Measurements from ENCODE around the gene PSMC5. TPM values are rescaled to one million over a fixed set of nuclear protein-coding genes. Genes with fewer than 3 reads are reported as not detected.

The PSMC5 gene
- polyA plus RNA-seq, 1 donor from 2014 or later = 69.5 TPM

DNA sequence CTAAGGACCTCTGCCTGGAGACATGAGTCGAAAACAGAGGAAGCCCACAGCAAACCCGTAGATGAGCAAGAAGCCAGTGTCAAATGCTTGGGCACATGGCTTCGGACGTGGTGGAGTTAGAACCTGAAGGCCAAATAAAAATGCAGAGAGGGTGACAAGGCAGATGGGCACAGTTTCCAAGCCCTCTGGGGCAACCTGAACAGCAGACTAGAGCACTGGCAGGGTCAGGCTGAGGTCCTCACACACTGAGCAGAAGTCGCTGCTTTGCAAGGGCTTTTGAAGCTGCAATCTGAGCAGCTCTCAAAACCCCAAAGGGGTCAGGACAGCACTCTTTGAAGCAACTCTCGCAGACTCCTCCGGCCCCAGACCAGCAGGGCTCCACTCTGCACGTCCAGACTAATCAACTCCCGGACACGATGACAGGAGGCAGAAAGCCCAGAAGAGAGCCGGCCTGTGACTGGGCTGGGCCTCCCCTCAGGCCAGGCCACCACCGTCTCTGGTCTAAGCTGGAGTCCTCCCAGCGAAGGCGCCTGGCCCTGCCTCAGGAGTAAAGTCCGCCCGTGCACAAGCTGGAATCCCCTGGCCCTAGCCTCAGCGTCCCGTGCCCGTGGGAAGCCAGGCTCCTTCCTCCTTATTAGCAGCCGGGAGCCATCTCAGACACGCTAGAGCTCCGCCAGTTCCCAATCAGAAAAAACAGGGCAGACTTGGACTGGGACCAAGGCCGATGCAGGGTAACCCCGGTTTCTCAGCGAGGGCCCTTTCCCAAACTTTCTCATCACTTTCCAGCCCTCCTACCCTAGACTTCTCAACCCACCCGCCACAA is 14.3 kb downstream of the PSMC5 start:
- H3K27ac ChIP-seq (ENCODE audit: low read length) = peak overlapping the region; percentile 44
- H2AFZ ChIP-seq (ENCODE audit: low read depth, low read length) = peak overlapping the region; percentile 33
- no peaks in the 10 kb centered on the region for H3K36me3 ChIP-seq (ENCODE audit: insufficient read depth, low read length)
- no peaks in the 10 kb centered on the region for H3F3A ChIP-seq (ENCODE audit: insufficient read depth, low read length, poor library complexity, severe bottlenecking)
- H3K9ac ChIP-seq (ENCODE audit: low read length) = peak overlapping the region; percentile 74
- no peaks in the 10 kb centered on the region for H3K9me3 ChIP-seq (ENCODE audit: low read length)
- no peak for TF ChIP-seq EP300 (conservative IDR thresholded peaks at IDR 0.05; ENCODE audit: poor library complexity, severe bottlenecking)
- TF ChIP-seq, protein P1, sequence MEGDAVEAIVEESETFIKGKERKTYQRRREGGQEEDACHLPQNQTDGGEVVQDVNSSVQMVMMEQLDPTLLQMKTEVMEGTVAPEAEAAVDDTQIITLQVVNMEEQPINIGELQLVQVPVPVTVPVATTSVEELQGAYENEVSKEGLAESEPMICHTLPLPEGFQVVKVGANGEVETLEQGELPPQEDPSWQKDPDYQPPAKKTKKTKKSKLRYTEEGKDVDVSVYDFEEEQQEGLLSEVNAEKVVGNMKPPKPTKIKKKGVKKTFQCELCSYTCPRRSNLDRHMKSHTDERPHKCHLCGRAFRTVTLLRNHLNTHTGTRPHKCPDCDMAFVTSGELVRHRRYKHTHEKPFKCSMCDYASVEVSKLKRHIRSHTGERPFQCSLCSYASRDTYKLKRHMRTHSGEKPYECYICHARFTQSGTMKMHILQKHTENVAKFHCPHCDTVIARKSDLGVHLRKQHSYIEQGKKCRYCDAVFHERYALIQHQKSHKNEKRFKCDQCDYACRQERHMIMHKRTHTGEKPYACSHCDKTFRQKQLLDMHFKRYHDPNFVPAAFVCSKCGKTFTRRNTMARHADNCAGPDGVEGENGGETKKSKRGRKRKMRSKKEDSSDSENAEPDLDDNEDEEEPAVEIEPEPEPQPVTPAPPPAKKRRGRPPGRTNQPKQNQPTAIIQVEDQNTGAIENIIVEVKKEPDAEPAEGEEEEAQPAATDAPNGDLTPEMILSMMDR (IDR thresholded peaks at IDR 0.05; ENCODE audit: poor library complexity, severe bottlenecking) = no peak
- no peak for TF ChIP-seq MXI1 (conservative IDR thresholded peaks at IDR 0.05; ENCODE audit: poor library complexity, severe bottlenecking)
- TF ChIP-seq RAD21 (conservative IDR thresholded peaks at IDR 0.05) = no peak
- no peak for TF ChIP-seq POLR2AphosphoS5 (IDR thresholded peaks at IDR 0.05)
- no peak for TF ChIP-seq TAF1 (IDR thresholded peaks at IDR 0.05; ENCODE audit: low read depth)
- TF ChIP-seq SMC3 (conservative IDR thresholded peaks at IDR 0.05; ENCODE audit: poor library complexity) = no peak
- TF ChIP-seq EZH2 (IDR thresholded peaks at IDR 0.05; ENCODE audit: borderline replicate concordance, insufficient read depth, low read length, poor library complexity, severe bottlenecking) = no peak
- TF ChIP-seq, protein P2, sequence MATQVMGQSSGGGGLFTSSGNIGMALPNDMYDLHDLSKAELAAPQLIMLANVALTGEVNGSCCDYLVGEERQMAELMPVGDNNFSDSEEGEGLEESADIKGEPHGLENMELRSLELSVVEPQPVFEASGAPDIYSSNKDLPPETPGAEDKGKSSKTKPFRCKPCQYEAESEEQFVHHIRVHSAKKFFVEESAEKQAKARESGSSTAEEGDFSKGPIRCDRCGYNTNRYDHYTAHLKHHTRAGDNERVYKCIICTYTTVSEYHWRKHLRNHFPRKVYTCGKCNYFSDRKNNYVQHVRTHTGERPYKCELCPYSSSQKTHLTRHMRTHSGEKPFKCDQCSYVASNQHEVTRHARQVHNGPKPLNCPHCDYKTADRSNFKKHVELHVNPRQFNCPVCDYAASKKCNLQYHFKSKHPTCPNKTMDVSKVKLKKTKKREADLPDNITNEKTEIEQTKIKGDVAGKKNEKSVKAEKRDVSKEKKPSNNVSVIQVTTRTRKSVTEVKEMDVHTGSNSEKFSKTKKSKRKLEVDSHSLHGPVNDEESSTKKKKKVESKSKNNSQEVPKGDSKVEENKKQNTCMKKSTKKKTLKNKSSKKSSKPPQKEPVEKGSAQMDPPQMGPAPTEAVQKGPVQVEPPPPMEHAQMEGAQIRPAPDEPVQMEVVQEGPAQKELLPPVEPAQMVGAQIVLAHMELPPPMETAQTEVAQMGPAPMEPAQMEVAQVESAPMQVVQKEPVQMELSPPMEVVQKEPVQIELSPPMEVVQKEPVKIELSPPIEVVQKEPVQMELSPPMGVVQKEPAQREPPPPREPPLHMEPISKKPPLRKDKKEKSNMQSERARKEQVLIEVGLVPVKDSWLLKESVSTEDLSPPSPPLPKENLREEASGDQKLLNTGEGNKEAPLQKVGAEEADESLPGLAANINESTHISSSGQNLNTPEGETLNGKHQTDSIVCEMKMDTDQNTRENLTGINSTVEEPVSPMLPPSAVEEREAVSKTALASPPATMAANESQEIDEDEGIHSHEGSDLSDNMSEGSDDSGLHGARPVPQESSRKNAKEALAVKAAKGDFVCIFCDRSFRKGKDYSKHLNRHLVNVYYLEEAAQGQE (IDR thresholded peaks at IDR 0.05; ENCODE audit: borderline replicate concordance) = no peak
- no peaks in the 10 kb centered on the region for H3K27me3 ChIP-seq (ENCODE audit: insufficient read depth, low read depth, low read length)
- no peaks in the 10 kb centered on the region for H3K9me2 ChIP-seq (ENCODE audit: insufficient read depth, low read length)
- peak overlapping the region; percentile 92 for H3K4me3 ChIP-seq (ENCODE audit: low read length)
- H4K20me1 ChIP-seq (ENCODE audit: insufficient read depth) = no peaks in the 10 kb centered on the region
- peaks cover 15% of the 10 kb centered on the region for H3K79me2 ChIP-seq (replicated peaks; ENCODE audit: insufficient read depth, low read length)
- peak overlapping the region; percentile 83 for H3K4me2 ChIP-seq (ENCODE audit: low read length)

GRCh38 chr17:63842173-63842539 is 14.9 kb downstream of the PSMC5 start:
- Histone ChIP-seq H3K27ac (ENCODE audit: low read length) (peak overlapping the region; percentile 44), H3K79me2 (replicated peaks; ENCODE audit: insufficient read depth, low read length) (peaks cover 15% of the 10 kb centered on the region), H3K9ac (ENCODE audit: low read length) (peak overlapping the region; percentile 74), H3K4me3 (ENCODE audit: low read length) (peak overlapping the region; percentile 92), H4K20me1 (ENCODE audit: insufficient read depth) (no peaks in the 10 kb centered on the region), H3K27me3 (ENCODE audit: insufficient read depth, low read depth, low read length) (no peaks in the 10 kb centered on the region), H2AFZ (ENCODE audit: low read depth, low read length) (peak overlapping the region; percentile 33), H3K4me2 (ENCODE audit: low read length) (peak overlapping the region; percentile 83), H3K36me3 (ENCODE audit: insufficient read depth, low read length) (no peaks in the 10 kb centered on the region), H3K9me3 (ENCODE audit: low read length) (no peaks in the 10 kb centered on the region), H3K9me2 (ENCODE audit: insufficient read depth, low read length) (no peaks in the 10 kb centered on the region), H3F3A (ENCODE audit: insufficient read depth, low read length, poor library complexity, severe bottlenecking) (no peaks in the 10 kb centered on the region)
- TF ChIP-seq EP300 (conservative IDR thresholded peaks at IDR 0.05; ENCODE audit: poor library complexity, severe bottlenecking) (no peak), EZH2 (IDR thresholded peaks at IDR 0.05; ENCODE audit: borderline replicate concordance, insufficient read depth, low read length, poor library complexity, severe bottlenecking) (no peak), SMC3 (conservative IDR thresholded peaks at IDR 0.05; ENCODE audit: poor library complexity) (no peak), TAF1 (IDR thresholded peaks at IDR 0.05; ENCODE audit: low read depth) (no peak), MXI1 (conservative IDR thresholded peaks at IDR 0.05; ENCODE audit: poor library complexity, severe bottlenecking) (no peak), RAD21 (conservative IDR thresholded peaks at IDR 0.05) (no peak)
